ENCODE measurements around the gene KLF14.

KLF14 gene

GRCh38 chr7:130732980-130733930 lies 752 bp downstream of the KLF14 start:
- TF ChIP-seq CTCF (IDR thresholded peaks at IDR 0.05): no peak
- intact Hi-C loops (cut with DNase I; ENCODE audit: low total_unique reads): loop anchor here (10.0 kb wide), 1 partner anchor 498 kb away; no protein-coding TSS in a partner anchor
- Histone ChIP-seq H3K36me3 (peaks cover 0 to 22% (median 16%) of the 10 kb centered on the region in 3 donors), H3K27ac (no peak overlapping the region), H3K27me3 (peaks cover 0 to 82% of the 10 kb centered on the region in 2 donors), H3K9me3 (peaks cover 13 to 52% (median 33%) of the 10 kb centered on the region in 3 donors), H3K4me1 (no peaks in the 10 kb centered on the region), H3K4me3 (peak overlapping the region; percentile 42 to 48)
- no peak for DNase-seq

DNA sequence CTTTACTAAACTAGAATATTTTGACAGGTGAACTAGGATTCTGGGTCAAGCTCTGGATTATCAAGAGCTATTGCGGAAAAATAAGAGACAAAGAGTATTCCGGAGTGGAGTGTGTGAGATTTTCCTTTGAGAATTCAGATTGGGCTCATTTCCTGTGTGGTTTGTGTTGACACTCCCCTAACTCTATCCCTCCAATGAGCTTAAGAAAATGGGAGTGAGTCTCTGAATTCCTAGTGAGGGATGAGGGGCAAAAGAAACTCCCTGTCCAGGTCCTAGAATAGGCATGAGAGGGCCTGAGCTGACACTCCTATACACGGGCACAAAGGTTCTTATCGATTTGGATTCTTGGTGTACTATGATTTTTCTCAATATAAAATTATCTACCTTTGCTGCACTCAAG lies 10.2 kb downstream of the KLF14 start:
- no peaks in the 10 kb centered on the region for H3K4me1 ChIP-seq

DNA sequence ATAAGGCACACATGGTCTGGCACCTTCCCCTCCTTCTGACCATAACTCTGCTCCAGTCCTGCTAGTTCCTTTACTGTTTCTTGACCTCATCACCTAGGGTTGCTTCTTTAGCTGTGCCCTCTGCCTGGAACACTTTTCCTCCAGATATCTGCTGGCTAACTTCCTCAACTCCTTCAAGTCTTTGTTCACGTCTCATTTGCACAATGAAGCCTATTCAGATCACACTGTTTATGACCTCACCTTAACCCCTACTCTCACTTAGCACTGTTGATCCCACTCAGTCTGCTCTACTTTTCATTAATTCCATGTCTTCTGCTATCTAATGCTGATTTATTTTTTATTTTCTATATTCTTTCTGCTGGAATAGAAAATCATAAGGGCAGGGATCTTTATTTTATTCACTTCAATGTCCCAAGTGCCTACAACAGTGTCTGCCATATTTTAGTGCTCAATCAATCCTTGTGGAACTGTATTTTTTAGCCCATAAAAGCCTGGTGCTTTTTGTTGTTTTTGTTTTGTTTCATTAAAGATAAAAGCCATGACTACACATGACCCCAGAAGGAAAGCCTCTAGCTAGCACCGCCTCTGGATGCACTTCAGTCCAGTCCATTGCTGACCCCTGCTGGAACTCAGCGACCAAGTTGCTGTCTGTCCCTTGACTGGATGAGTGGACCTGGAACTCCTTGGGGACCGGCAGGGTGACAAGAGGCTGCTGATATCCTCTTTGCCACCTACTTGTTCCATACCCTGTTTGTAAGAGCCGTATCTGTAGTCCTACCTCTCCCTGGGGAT lies 12.3 kb downstream of the KLF14 start:
- peak; percentile 57 to 71 for DNase-seq
- intact Hi-C loops (cut with DNase I; ENCODE audit: low total_unique reads): no loop called here
- H3K4me1 ChIP-seq: no peaks in the 10 kb centered on the region
- TF ChIP-seq CTCF (IDR thresholded peaks at IDR 0.05): peak; percentile 58 to 59
- H3K36me3 ChIP-seq: no peaks in the 10 kb centered on the region
- no peak overlapping the region for H3K4me3 ChIP-seq
- H3K9me3 ChIP-seq: no peaks in the 10 kb centered on the region
- H3K27me3 ChIP-seq: no peaks in the 10 kb centered on the region
- H3K27ac ChIP-seq: no peak overlapping the region

More for the DNA sequence above, 10.2 kb downstream of the KLF14 start:
- intact Hi-C loops (cut with DNase I; ENCODE audit: low total_unique reads): no loop called here
- no peak for TF ChIP-seq CTCF (IDR thresholded peaks at IDR 0.05)
- Histone ChIP-seq H3K27ac (no peak overlapping the region), H3K36me3 (no peaks in the 10 kb centered on the region), H3K9me3 (no peaks in the 10 kb centered on the region), H3K4me3 (no peak overlapping the region), H3K27me3 (peaks cover 0 to 3% of the 10 kb centered on the region in 2 donors)
- DNase-seq: no peak

DNA sequence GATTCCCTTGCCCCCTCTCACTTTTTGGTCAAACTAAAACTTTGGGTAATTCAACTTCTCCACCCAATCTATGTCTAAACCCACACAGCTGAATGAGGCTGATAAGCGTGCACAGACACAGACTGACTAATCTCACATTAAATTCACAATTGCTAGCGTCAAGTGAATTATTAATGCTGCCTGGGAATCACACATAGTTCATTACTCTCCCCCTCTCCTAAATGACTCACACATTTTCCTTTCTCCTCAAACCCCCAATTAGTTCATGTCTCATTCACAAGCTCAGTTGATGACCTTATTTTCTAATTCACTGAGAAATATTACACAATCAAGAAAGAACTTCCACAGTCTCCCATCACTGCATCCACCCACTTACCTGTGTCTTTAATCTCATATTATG lies 14.5 kb downstream of the KLF14 start:
- Histone ChIP-seq H3K4me1 (no peaks in the 10 kb centered on the region), H3K36me3 (no peaks in the 10 kb centered on the region), H3K4me3 (no peak overlapping the region), H3K9me3 (no peaks in the 10 kb centered on the region), H3K27ac (no peak overlapping the region), H3K27me3 (no peaks in the 10 kb centered on the region)
- intact Hi-C loops (cut with DNase I; ENCODE audit: low total_unique reads): no loop called here
- DNase-seq: no peak
- TF ChIP-seq CTCF (IDR thresholded peaks at IDR 0.05): no peak

GRCh38 chr7:130712416-130712815 lies 21.6 kb downstream of the KLF14 start:
- intact Hi-C loops (cut with DNase I; ENCODE audit: low total_unique reads): no loop called here

More at GRCh38 chr7:130712416-130712815, 21.6 kb downstream of the KLF14 start:
- no peak overlapping the region for H3K4me3 ChIP-seq
- no peaks in the 10 kb centered on the region for H3K36me3 ChIP-seq
- no peak overlapping the region for H3K27ac ChIP-seq
- TF ChIP-seq CTCF (IDR thresholded peaks at IDR 0.05): no peak
- no peak for DNase-seq
- no peaks in the 10 kb centered on the region for H3K4me1 ChIP-seq
- peaks cover 0 to 14% of the 10 kb centered on the region in 2 donors for H3K27me3 ChIP-seq
- peaks cover 0 to 4% (median 0%) of the 10 kb centered on the region in 3 donors for H3K9me3 ChIP-seq

All from tibial artery (tissue), 4 donors.